Gastrocnemius medialis (tissue), 4 donors: ENCODE measurements around the gene B4GALT5. TPM values are rescaled to one million over a fixed set of nuclear protein-coding genes. Genes with fewer than 3 reads are reported as not detected.
"Not testable (repeated sequence)": the region's sequence is repeated elsewhere in the genome, so short reads cannot be mapped to it uniquely, and the experiment has no call there.

Experiments used
- ATAC-seq, 2 donors: fragments of 150-250 bp; one replicate each; pipeline ENCODE4 v1.9.1; 2016
- DNase-seq, 2 donors: peaks; one replicate each; pipeline ENCODE4 v3.0.0-alpha.2; 2019
- H3K27ac ChIP-seq, 4 donors: fragments of 200-600 bp; sonication (generic); 1 replicate in 1 of 4; 2 replicates in 3 of 4; pipeline ENCODE4 v1.5.1; 2016 to 2018; ENCODE audit warnings: mild to moderate bottlenecking in 2 of 4, moderate library complexity in 1 of 4
- H3K27me3 ChIP-seq, 3 donors: fragments of 200-600 bp; sonication (generic) in 2 of 3; 1 replicate in 1 of 3; 2 replicates in 2 of 3; pipeline versions ENCODE4 v1.5.1 to v1.6.0; 2016 to 2019; ENCODE audit warnings: mild to moderate bottlenecking in 1 of 3, moderate library complexity in 1 of 3
- H3K36me3 ChIP-seq, 2 donors: fragments of 200-600 bp; sonication (generic) in 1 of 2; one replicate each; pipeline ENCODE4 v1.5.1; 2017 to 2018
- H3K4me1 ChIP-seq, 2 donors: fragments of 200-600 bp; sonication (generic) in 1 of 2; one replicate each; pipeline ENCODE4 v1.5.1; 2016 to 2017; ENCODE audit warnings: mild to moderate bottlenecking in 2 of 2
- H3K4me3 ChIP-seq, 4 donors: fragments of 200-600 bp; sonication (generic) in 3 of 4; 1 replicate in 1 of 4; 2 replicates in 3 of 4; pipeline ENCODE4 v1.5.1; 2016 to 2019; ENCODE audit warnings: mild to moderate bottlenecking in 2 of 4
- H3K9me3 ChIP-seq, 3 donors: fragments of 200-600 bp; sonication (generic) in 2 of 3; 1 replicate in 1 of 3; 2 replicates in 2 of 3; pipeline ENCODE4 v1.5.1; 2016 to 2019
- CTCF ChIP-seq, 5 experiments: fragments of 450-650 bp in 3 of 5; fragments of 200-600 bp in 2 of 5; sonication (generic) in 2 of 5; IDR thresholded peaks in 4 of 5; conservative IDR thresholded peaks in 1 of 5; 1 replicate in 4 of 5; 2 replicates in 1 of 5; pipeline ENCODE4 v1.5.1; 2016 to 2019; ENCODE audit warnings: antibody characterized with exemption in 5 of 5, mild to moderate bottlenecking in 3 of 5, moderate library complexity in 3 of 5
- POLR2A ChIP-seq, 2 donors: fragments of 450-650 bp; IDR thresholded peaks; one replicate each; pipeline ENCODE4 v1.6.1; 2017; ENCODE audit warnings: antibody characterized with exemption in 2 of 2, mild to moderate bottlenecking in 2 of 2, moderate library complexity in 2 of 2
- in situ Hi-C, 4 donors: fragments of 200-750 bp; cut with MboI; loops; one replicate each; pipeline versions ENCODE4 v1.15.0 to v1.8.0; 2017; ENCODE audit warnings: low sequenced_read_pairs in 4 of 4
- intact Hi-C: fragments of 100-400 bp; cut with DNase I; formaldehyde crosslinking; loops from one replicate; pipeline ENCODE4 v1.15.1; 2023; ENCODE audit warnings: low total_unique reads
- total RNA-seq, 4 donors: library from RNA; depleted of rRNA; stranded (reverse); fragments of >200 nt; gene quantifications; one replicate each; pipeline versions ENCODE4 v1.1.0 to v1.2.3, GENCODE V29; 2016

B4GALT5 gene
- total RNA-seq, 4 donors from 2014 or later, result 27.6 to 75.2 (median 56.4) TPM

- in situ Hi-C loops, result no loop called here
- Histone ChIP-seq H3K27ac (peak overlapping the region; percentile 87 to 99 (median 98)), H3K9me3 (no peaks in the 10 kb centered on the region), H3K36me3 (no peaks in the 10 kb centered on the region), H3K27me3 (no peaks in the 10 kb centered on the region), H3K4me1 (peaks cover 55 to 58% of the 10 kb centered on the region in 2 donors), H3K4me3 (peak overlapping the region; percentile 78 to 98 (median 90))
- no peak for ATAC-seq
- no peak for TF ChIP-seq CTCF (IDR thresholded peaks at IDR 0.05 in 4 of 5, conservative IDR thresholded peaks at IDR 0.05 in 1 of 5)
- TF ChIP-seq POLR2A (IDR thresholded peaks at IDR 0.05), result no peak
- intact Hi-C loops, result loop anchor here (10.0 kb wide), 1 partner anchor 203 kb away; the partner anchor contains the start of gene SPATA2
- DNase-seq, result no peak
Measured at GRCh38 chr20:49711667-49711987, 2.1 kb downstream of the B4GALT5 start.

- DNase-seq (no peak), ATAC-seq (no peak)
- no peaks in the 10 kb centered on the region for H3K9me3 ChIP-seq
- in situ Hi-C loops, result no loop called here
- TF ChIP-seq CTCF (IDR thresholded peaks at IDR 0.05 in 4 of 5, conservative IDR thresholded peaks at IDR 0.05 in 1 of 5) (no peak), POLR2A (IDR thresholded peaks at IDR 0.05) (no peak)
- intact Hi-C loops, result loop anchor here (10.0 kb wide), 1 partner anchor 204 kb away; the partner anchor contains the start of gene SPATA2
- peaks cover 58 to 64% of the 10 kb centered on the region in 2 donors for H3K4me1 ChIP-seq
- H3K27me3 ChIP-seq, result no peaks in the 10 kb centered on the region
- no peaks in the 10 kb centered on the region for H3K36me3 ChIP-seq
- peak overlapping the region in 3 of 4 donors; percentile 78 to 98 (median 89) for H3K4me3 ChIP-seq
- H3K27ac ChIP-seq, result peak overlapping the region; percentile 87 to 99 (median 98)
Measured at GRCh38 chr20:49710971-49711666, 2.6 kb downstream of the B4GALT5 start.

DNA sequence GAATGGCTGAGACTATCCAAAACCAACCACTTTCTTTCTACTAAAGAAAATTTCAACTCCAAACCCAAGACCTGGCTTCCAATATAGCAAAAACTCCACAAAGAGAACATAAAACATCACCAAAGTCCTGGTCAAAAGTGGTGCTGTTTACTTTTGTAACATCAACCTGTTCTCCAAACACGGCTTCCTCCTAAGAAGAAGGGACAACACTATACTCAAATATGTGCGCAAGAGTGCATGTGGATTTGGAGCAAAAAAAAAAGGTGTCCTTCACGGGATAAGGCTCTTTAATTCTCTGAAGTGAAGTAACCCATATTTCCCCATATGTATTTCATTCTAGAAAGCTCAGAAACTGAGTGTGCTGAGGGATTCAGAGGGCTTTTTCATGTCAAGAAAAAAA lies 6.6 kb downstream of the B4GALT5 start:
- TF ChIP-seq CTCF (IDR thresholded peaks at IDR 0.05 in 4 of 5, conservative IDR thresholded peaks at IDR 0.05 in 1 of 5), result no peak
- no peak for TF ChIP-seq POLR2A (IDR thresholded peaks at IDR 0.05)
- no peak for DNase-seq
- Histone ChIP-seq H3K36me3 (no peaks in the 10 kb centered on the region), H3K9me3 (no peaks in the 10 kb centered on the region), H3K4me1 (peaks cover 58 to 69% of the 10 kb centered on the region in 2 donors), H3K27me3 (no peaks in the 10 kb centered on the region), H3K27ac (peak overlapping the region; percentile 67 to 99 (median 98)), H3K4me3 (no peak overlapping the region)
- no peak for ATAC-seq
- intact Hi-C loops (no loop called here), in situ Hi-C loops (no loop called here)

DNA sequence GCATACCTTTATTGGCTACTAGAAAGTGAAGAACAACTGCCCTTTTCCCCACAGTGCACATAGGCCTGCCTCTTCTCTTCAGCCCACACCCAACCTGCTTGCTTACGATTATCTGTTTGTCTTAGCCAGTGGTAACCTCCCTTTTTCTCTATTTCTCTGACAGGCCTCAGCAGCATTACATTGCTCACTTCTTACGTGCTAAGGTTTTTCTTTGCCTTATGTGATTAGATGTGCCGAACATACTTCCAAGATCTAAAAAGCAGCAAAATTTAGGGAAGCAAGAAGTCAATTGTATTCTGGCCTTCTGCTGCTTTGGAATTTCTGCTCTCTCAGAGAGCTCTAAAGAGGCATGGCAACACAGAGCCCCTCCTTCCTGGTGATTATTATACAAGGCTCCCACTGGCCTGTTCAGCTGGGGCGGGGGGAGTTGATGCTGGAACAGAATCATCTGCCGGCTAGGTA lies 7.0 kb downstream of the B4GALT5 start:
- Histone ChIP-seq H3K9me3 (no peaks in the 10 kb centered on the region), H3K4me3 (no peak overlapping the region), H3K36me3 (no peaks in the 10 kb centered on the region), H3K4me1 (peaks cover 58 to 69% of the 10 kb centered on the region in 2 donors), H3K27me3 (no peaks in the 10 kb centered on the region), H3K27ac (peak overlapping the region; percentile 67 to 99 (median 98))
- no peak for DNase-seq
- in situ Hi-C loops (no loop called here), intact Hi-C loops (no loop called here)
- TF ChIP-seq CTCF (IDR thresholded peaks at IDR 0.05 in 4 of 5, conservative IDR thresholded peaks at IDR 0.05 in 1 of 5) (no peak), POLR2A (IDR thresholded peaks at IDR 0.05) (no peak)
- ATAC-seq, result peak in 1 of 2 donors; percentile 25

DNA sequence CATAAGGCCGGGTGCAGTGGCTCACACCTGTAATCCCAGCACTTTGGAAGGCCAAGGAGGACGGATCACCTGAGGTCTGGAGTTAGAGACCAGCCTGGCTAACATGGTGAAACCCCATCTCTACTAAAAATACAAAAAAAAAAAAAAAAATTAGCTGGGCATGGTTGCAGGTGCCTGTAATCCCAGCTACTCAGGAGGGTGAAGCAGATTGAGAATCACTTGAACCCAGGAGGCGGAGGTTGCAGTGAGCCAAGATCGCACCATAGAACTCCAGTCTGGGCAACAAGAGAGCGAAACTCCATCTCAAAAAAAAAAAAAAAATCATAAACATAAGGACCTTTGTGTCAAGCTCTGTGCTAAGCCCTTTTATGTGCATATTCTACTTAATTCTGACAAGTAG lies 7.8 kb downstream of the B4GALT5 start:
- DNase-seq, H3K4me3 ChIP-seq, ATAC-seq, intact Hi-C loops, H3K9me3 ChIP-seq, H3K27me3 ChIP-seq, H3K36me3 ChIP-seq, in situ Hi-C loops: not testable (repeated sequence)
- Histone ChIP-seq H3K27ac (peak overlapping the region; percentile 67 to 99 (median 98)), H3K4me1 (peaks cover 58 to 69% of the 10 kb centered on the region in 2 donors)
